ENCODE data around the gene RWDD2A.
A peak's percentile ranks its signal among the peaks of the same experiment; 100 is the strongest.
"Not testable (repeated sequence)": the region's sequence is repeated elsewhere in the genome, so short reads cannot be mapped to it uniquely, and the experiment has no call there.

RWDD2A gene

DNA sequence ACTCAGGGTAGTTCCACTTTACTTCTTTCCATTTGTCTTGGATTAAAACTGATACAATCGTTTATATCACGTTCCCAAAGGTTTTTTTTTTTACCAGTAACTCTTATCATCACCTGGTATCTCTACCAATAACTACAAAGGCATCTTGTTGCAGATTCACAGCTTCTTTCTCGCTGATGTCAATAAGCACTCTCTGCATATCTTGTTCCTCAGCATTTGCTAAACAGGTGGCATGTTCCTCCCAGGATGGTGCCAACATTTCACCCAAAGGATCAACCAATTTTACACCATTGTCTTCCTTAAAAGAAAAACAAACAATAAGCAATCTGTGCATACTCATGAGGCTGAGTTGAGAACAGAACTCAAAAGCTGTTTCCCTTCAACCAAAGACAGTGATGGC lies 4.7 kb upstream of the RWDD2A start:
- Mint-ChIP-seq H3K4me1 (peaks cover 53% of the 10 kb centered on the region), H3K27ac (no peak overlapping the region), H3K4me3 (no peak overlapping the region), H3K27me3 (no peaks in the 10 kb centered on the region), H3K36me3 (peaks cover 10% of the 10 kb centered on the region), H3K9me3 (no peaks in the 10 kb centered on the region)

DNA sequence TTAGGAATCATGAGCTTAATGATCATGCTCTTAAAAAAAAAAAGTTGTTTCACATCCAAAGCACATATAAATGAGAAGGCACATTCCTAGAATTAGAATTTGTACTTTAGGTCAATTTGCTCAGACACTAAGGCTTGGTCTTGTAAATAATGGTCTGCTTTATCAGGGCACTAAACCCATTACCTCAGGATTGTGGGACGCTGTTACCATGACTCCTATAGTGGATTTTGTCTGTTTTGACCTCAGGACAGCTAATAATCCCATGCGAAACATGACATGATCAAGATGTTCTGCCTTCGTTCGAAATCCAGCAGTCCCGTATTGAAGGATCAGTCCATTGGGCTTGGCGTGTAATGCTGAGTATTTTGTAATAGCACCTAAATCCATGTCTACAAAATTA lies 2.5 kb upstream of the RWDD2A start:
- Mint-ChIP-seq H3K27me3 (no peaks in the 10 kb centered on the region), H3K4me1 (peaks cover 51% of the 10 kb centered on the region), H3K9me3 (no peaks in the 10 kb centered on the region), H3K36me3 (peaks cover 6% of the 10 kb centered on the region), H3K27ac (no peak overlapping the region), H3K4me3 (no peak overlapping the region)

DNA sequence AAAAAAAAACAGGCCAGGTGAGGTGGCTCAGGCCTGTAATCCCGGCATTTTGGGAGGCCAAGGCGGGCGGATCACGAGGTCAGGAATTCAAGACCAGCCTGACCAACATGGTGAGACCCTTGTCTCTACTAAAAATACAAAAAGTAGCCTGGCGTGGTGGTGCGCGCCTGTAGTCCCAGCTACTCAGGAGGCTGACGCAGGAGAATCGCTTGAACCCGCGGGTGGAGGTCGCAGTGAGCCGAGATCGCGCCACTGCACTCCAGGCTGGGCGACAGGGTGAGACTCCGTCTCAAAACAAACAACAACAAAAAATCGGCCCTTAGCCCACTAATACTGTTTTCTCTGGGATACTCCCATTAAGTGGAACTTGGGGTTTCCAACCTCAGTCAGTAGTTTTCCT lies 1.2 kb upstream of the RWDD2A start:
- Mint-ChIP-seq H3K4me3 (peak overlapping the region; percentile 93), H3K4me1 (peaks cover 57% of the 10 kb centered on the region)
- not testable (repeated sequence) for H3K36me3 Mint-ChIP-seq, H3K27me3 Mint-ChIP-seq, H3K27ac Mint-ChIP-seq, H3K9me3 Mint-ChIP-seq

DNA sequence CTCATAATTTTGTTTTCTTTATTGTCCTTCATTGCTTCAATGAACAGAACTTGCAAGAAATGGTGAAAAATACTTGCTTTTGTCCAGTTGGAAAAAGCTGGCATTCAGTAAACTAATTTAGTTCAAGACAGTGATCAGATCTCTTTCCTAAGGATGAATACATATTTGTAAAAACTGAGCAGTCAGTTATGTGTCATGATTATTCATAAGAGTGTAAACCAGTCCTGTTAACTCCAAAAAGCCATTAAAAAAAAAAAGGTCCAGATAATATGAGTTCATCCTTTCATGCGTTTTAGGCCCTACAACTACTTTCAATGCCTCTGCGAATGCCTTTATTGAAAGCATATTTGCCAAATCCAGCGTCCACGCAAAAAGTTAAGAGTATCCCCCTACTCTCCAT lies 701 bp upstream of the RWDD2A start:
- H3K4me1 Mint-ChIP-seq: peaks cover 57% of the 10 kb centered on the region
- no peaks in the 10 kb centered on the region for H3K9me3 Mint-ChIP-seq
- peak overlapping the region; percentile 92 for H3K27ac Mint-ChIP-seq
- peak overlapping the region; percentile 93 for H3K4me3 Mint-ChIP-seq
- no peaks in the 10 kb centered on the region for H3K27me3 Mint-ChIP-seq
- peaks cover 4% of the 10 kb centered on the region for H3K36me3 Mint-ChIP-seq

DNA sequence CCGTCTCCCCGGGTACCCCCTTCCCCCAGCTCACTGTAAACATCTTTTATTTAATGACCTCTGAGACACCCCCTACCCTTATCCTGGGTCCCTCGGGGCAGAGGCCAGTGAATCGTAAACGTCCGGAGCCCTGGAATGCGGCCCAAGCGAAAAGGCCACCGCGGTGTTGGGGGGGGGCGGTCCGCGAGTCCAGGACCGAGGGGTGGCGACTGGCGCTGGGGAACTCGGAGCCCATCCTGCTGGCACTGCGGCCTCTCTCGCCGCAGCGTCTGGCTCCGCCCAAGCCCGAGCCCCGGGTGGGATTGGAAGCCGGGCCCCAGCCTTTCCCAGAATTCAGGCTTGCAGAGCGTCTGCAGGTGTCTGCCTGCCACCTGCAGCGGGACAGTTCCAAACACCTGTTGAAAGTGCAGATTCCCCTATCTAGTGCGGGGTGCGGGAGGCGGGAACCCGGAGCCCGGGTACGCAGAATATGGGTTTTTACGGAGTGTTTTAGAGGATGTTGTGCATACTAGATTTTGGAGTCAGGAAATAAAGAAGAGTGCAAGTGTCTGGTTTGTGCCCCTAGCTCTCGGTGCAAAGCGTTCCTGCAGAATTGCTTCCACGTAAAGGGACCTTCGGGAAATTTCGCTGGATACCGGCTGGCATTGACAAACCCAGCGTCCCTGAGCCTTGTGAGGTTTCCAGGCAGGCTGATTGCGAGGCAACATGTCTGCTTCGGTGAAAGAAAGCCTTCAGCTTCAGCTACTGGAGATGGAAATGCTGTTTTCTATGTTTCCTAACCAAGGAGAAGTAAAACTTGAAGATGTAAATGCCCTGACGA lies 800 bp downstream of the RWDD2A start:
- Mint-ChIP-seq H3K4me3 (peak overlapping the region; percentile 93), H3K9me3 (no peaks in the 10 kb centered on the region), H3K27me3 (no peaks in the 10 kb centered on the region), H3K4me1 (peaks cover 45% of the 10 kb centered on the region), H3K27ac (no peak overlapping the region), H3K36me3 (peaks cover 4% of the 10 kb centered on the region)

DNA sequence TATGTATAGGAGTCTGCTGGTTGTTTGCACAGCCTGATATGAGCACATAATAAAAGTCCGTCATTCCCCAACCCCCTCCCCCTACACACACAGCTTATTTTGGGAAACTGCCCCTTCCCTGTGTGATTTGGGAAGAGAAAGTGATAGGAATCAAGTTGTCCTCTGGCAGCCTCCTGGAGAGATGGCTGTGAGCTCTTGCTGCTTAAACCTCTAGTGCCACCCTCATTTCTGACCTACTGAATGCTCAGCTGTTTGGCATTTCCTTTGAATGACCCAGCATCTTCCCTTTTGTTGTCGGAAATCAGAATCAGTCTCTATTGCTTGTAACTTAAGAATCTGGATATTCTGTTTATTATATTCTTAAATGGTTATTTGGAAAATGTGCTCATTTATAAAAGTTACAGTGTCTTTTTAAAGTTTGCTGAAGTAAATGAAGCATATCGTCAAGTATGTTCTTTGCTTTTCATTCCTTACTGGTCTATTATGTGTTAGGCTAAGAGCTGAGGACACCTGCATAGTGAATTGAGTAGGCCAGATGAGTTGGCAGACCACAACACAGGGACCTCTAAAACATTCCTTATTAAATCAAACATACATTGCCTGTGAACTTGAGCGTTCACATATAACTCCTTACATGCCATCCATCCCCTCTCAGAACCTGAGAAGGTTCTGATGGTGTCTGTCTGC lies 5.5 kb downstream of the RWDD2A start:
- Mint-ChIP-seq H3K4me1 (peaks cover 15% of the 10 kb centered on the region), H3K36me3 (peaks cover 2% of the 10 kb centered on the region), H3K27me3 (no peaks in the 10 kb centered on the region), H3K27ac (no peak overlapping the region), H3K9me3 (no peaks in the 10 kb centered on the region), H3K4me3 (no peak overlapping the region)

DNA sequence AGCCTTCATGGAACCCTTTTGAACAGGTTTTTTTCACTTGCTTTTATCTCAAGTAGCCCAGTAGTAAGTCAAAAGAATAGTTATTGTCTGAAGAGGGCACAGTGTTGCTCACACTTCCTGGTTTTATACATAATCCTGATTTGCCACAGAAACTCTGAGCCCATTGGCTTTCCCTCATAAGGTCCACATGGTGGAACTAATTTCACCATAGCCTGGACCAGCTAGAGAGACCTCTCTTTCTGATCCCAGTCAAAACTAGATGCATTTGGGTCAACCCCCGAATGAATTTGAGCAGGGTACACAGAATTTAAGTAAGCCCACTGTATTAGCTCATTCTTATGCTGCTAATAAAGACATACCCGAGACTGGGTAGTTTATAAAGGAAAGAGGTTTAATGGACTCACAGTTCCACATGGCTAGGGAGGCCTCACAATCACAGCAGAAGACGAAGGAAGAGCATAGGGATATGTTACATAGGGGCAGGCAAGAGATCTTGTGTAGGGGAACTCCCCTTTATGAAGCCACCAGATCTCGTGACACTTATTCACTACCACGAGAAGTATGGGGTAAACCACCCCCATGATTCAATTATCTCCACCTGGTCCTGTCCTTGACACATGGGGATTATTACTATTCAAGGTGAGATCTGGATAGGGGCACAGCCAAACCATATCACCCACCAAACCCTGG lies 6.2 kb downstream of the RWDD2A start:
- H3K27ac Mint-ChIP-seq: no peak overlapping the region
- H3K4me3 Mint-ChIP-seq: no peak overlapping the region
- no peaks in the 10 kb centered on the region for H3K27me3 Mint-ChIP-seq
- H3K4me1 Mint-ChIP-seq: peaks cover 10% of the 10 kb centered on the region
- peaks cover 2% of the 10 kb centered on the region for H3K36me3 Mint-ChIP-seq
- no peaks in the 10 kb centered on the region for H3K9me3 Mint-ChIP-seq

DNA sequence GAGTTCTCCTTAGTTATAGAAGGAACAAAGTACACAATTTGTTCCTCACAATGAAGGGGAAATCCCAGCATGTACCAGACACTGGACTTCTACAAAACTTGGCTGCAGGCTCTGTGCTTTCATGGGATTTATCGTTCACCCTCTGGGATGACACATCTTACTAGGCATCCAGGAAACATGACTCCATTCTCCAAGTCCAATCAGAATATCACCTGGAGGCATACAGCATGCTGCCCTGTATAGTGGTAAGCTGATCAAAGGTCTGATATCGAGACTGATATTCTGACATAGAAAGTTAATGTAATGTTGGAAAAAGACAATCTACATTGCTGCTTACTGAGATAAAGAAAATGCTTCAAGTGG lies 6.7 kb downstream of the RWDD2A start:
- H3K4me3 Mint-ChIP-seq: no peak overlapping the region
- H3K4me1 Mint-ChIP-seq: peaks cover 7% of the 10 kb centered on the region
- H3K9me3 Mint-ChIP-seq: no peaks in the 10 kb centered on the region
- H3K27ac Mint-ChIP-seq: no peak overlapping the region
- H3K27me3 Mint-ChIP-seq: no peaks in the 10 kb centered on the region
- peaks cover 2% of the 10 kb centered on the region for H3K36me3 Mint-ChIP-seq

DNA sequence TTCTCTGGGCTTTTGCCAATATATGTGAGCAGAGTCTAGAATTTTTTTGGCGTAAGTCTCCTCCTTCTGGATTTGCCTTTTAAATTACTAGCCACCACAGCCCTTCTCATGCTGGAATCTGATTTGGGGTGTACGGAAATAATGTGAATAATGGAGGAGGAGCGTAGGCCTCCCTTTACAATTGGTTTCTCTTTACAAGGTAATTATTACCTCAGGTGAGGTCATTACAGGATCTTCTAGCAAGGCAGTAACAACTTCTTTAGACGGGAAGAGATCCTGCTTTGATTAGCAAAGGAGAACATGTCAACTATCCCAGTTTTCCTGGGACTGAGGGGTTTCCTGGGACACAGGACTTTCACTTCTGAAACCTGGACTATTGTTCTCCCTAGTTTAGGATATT lies 8.9 kb downstream of the RWDD2A start:
- H3K4me1 Mint-ChIP-seq: no peaks in the 10 kb centered on the region
- peaks cover 3% of the 10 kb centered on the region for H3K27me3 Mint-ChIP-seq
- no peaks in the 10 kb centered on the region for H3K9me3 Mint-ChIP-seq
- H3K4me3 Mint-ChIP-seq: no peak overlapping the region
- H3K27ac Mint-ChIP-seq: no peak overlapping the region
- H3K36me3 Mint-ChIP-seq: peaks cover 2% of the 10 kb centered on the region

DNA sequence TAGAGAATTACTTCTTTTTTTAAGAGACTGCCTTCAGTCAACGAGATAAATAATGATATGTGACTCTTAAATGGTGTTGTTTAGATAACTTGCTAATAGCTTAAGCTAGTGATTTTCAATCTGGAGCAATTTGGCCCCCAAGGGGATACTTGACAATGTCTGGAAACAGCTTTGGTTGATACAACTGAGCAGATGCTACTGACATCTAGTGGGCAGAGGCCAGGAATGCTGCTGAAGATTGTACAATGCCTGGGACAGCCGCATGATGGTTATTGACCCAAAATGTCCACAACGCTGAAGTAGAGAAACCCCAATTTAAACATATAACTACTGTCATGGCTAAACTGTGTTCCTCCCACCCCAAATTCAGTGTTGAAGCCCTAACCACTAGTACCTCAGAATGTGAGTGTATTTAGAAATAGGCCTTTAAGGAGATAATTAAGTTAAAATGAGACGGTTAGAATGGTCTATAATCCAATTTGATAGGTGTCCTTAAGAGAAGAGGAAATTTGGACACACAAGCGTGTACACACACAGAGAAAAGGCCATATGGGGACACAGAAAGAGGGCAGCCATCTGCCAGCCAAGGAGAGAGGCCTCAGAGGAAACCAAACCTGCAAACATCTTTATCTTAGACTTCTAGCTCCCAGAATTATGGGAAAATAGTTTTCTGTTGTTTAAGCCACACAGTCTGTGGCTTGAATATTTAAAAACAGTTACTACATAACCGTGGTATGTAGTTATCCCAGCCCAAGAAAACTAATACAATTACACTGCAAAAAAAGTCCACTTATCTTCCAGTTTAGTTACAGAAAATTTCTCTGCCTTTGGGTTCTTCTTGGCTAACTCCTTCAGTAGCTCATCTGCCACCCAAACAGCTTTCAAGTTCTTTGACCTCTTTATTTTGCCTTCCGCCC lies 22.2 kb downstream of the RWDD2A start:
- Mint-ChIP-seq H3K4me1 (no peaks in the 10 kb centered on the region), H3K27ac (no peak overlapping the region), H3K27me3 (peaks cover 7% of the 10 kb centered on the region), H3K4me3 (no peak overlapping the region), H3K36me3 (no peaks in the 10 kb centered on the region), H3K9me3 (no peaks in the 10 kb centered on the region)

DNA sequence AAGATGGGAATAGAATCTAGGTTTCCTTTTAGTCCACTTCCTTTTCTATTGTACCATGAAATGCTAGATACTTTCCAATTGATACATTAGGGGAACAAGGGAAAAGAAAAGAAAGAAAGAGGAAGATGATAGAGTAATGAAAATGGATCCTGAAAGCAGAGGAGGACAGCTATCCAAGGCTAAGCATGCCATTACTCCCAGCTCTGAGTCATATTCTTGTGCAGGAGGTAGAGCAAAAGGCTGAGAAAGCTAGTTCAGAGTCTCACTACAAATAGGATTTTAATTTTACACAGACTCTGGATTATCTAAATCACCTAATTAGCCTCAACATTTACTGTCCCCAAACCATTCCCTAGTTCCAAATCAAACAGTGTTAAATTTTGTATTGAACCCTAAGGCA lies 23.6 kb downstream of the RWDD2A start:
- Mint-ChIP-seq H3K4me3 (no peak overlapping the region), H3K27ac (no peak overlapping the region)

DNA sequence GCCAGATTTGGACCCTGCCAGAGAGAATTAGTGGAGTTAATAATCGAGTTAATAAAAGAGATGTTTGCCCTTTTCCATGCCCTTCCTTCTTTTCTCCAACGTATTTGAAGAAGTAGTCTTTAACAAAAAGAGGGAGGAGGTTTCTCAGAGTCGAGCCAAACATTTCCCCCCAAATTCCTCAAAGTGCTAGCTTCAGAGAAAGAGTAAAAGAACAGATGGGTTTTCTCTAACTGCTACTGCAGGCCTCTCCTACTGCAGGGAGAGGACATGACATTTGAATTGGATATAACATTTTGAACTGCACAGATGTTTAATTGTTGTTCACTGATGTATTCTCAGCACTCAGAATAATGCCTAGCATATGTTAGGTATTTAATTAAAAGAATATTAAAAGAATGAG lies 25.5 kb downstream of the RWDD2A start:
- Mint-ChIP-seq H3K4me3 (no peak overlapping the region), H3K36me3 (no peaks in the 10 kb centered on the region), H3K4me1 (no peaks in the 10 kb centered on the region), H3K27me3 (no peaks in the 10 kb centered on the region), H3K9me3 (no peaks in the 10 kb centered on the region), H3K27ac (no peak overlapping the region)

More for the DNA sequence above, 23.6 kb downstream of the RWDD2A start:
- Mint-ChIP-seq H3K9me3 (no peaks in the 10 kb centered on the region), H3K4me1 (no peaks in the 10 kb centered on the region), H3K36me3 (no peaks in the 10 kb centered on the region), H3K27me3 (peaks cover 5% of the 10 kb centered on the region)

DNA sequence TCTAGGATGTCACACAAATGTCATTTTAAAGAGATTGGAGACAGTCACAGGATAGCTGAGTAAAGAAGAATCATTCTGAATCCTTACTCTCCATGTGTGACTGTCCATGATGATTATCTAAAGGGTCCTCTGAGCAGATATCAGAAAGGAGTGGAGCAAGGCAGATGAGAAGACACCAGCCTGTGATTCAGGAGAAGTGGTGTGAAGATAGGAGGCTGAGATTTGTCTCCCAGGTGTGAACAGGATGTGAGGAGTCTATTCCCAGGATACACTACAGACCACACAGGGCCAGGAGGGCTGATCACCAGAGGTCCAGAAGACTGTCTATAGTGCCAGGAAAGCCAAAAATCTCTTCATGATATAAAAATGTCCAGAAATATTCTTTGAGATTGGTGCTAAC lies 27.0 kb downstream of the RWDD2A start:
- Mint-ChIP-seq H3K27ac (no peak overlapping the region), H3K4me1 (no peaks in the 10 kb centered on the region), H3K4me3 (no peak overlapping the region), H3K9me3 (no peaks in the 10 kb centered on the region), H3K27me3 (no peaks in the 10 kb centered on the region), H3K36me3 (no peaks in the 10 kb centered on the region)

DNA sequence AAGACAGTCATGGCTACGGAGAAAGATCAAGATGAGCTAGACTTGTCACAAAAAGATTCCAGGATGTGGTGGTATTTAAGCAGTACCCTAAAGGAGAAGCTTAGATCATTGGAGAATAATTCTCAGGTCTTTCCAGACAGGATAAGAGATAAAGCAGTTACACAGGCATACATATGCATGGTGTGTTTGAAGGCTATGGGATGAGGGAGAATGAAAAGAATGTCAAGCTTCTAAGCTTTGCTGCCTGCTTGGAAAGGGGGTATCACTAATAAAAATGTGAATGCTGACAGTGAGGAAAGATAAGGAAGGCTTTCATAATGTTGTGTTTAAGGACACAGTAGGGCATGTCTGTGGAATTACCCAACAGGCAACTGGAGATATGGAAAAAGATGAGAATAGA lies 28.1 kb downstream of the RWDD2A start:
- no peaks in the 10 kb centered on the region for H3K27me3 Mint-ChIP-seq
- H3K4me3 Mint-ChIP-seq: no peak overlapping the region
- H3K4me1 Mint-ChIP-seq: no peaks in the 10 kb centered on the region
- H3K36me3 Mint-ChIP-seq: no peaks in the 10 kb centered on the region
- H3K9me3 Mint-ChIP-seq: no peaks in the 10 kb centered on the region
- no peak overlapping the region for H3K27ac Mint-ChIP-seq

DNA sequence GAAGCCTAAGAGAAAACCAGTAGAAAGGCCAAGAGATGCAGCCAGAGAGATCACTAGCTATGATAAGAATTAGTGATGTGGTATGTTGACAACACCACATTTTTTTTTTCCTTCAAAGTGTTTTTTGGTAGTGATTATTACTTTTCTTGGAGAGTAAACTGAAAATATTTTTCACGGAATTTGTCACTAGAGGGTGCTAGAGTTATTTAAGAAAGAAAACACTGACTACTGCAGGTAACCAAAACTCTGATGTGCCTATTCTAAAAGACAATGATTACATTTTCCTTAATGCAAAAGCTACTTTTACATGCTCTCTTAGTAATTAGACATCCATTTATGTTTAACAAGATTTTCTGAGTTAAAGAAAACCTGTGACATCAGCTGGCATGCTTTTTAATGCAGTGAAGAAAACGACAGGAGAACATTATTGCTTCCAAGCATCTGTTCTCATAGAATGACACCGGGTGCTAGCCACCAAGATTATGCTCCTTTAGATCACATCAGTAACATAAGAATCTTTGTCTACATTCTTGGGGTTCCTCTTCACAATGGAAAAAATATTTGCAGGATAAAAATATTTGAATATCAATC lies 28.8 kb downstream of the RWDD2A start:
- Mint-ChIP-seq H3K27ac (no peak overlapping the region), H3K9me3 (no peaks in the 10 kb centered on the region), H3K4me3 (no peak overlapping the region), H3K27me3 (no peaks in the 10 kb centered on the region), H3K36me3 (no peaks in the 10 kb centered on the region), H3K4me1 (no peaks in the 10 kb centered on the region)

Measured in activated naive CD4-positive, alpha-beta T cell treated with anti-CD3 and anti-CD28 coated beads, Interleukin-2, amount 50 U/mL, for 24 hours (primary cell).